Effector memory CD4-positive, alpha-beta T cell (primary cell): ENCODE measurements around the gene STIM2.
"Not testable (repeated sequence)": the region's sequence is repeated elsewhere in the genome, so short reads cannot be mapped to it uniquely, and the experiment has no call there.

ENCODE experiments used
- DNase-seq, 3 donors: peaks; one replicate each; pipeline ENCODE4 v3.0.0-alpha.2; 2020
- H3K27ac ChIP-seq: 2 replicates; pipeline ENCODE4 v1.7.0; 2013; ENCODE audit warnings: mild to moderate bottlenecking, low read length, moderate library complexity; ENCODE audit not compliant: insufficient read depth, poor library complexity, severe bottlenecking
- H3K27me3 ChIP-seq: replicated peaks from 2 replicates; pipeline ENCODE4 v1.7.0; 2013; ENCODE audit warnings: mild to moderate bottlenecking, low read length; ENCODE audit not compliant: insufficient read depth, control insufficient read depth, poor library complexity, severe bottlenecking
- H3K36me3 ChIP-seq: 2 replicates; pipeline ENCODE4 v1.7.0; 2013; ENCODE audit warnings: mild to moderate bottlenecking, low read length, moderate library complexity; ENCODE audit not compliant: control insufficient read depth, insufficient read depth
- H3K4me1 ChIP-seq: 2 replicates; pipeline ENCODE4 v1.7.0; 2013; ENCODE audit warnings: low read length, mild to moderate bottlenecking; ENCODE audit not compliant: control insufficient read depth, insufficient read depth, poor library complexity, severe bottlenecking
- H3K4me3 ChIP-seq: 2 replicates; pipeline ENCODE4 v1.7.0; 2013; ENCODE audit warnings: low read length, low read depth, mild to moderate bottlenecking; ENCODE audit not compliant: insufficient read depth, poor library complexity, severe bottlenecking
- H3K9me3 ChIP-seq: 2 replicates; pipeline ENCODE4 v1.7.0; 2013; ENCODE audit warnings: mild to moderate bottlenecking, low read length, moderate library complexity; ENCODE audit not compliant: control insufficient read depth

Gene STIM2

GRCh38 chr4:26955241-26955640, 94.6 kb downstream of the STIM2 start:
- peaks cover 12% of the 10 kb centered on the region for H3K4me1 ChIP-seq
- no peak for DNase-seq
- no peak overlapping the region for H3K27ac ChIP-seq

GRCh38 chr4:26958925-26959653, 98.4 kb downstream of the STIM2 start:
- Histone ChIP-seq H3K9me3 (no peaks in the 10 kb centered on the region), H3K27ac (no peak overlapping the region), H3K27me3 (no peaks in the 10 kb centered on the region), H3K36me3 (no peaks in the 10 kb centered on the region), H3K4me1 (peaks cover 12% of the 10 kb centered on the region), H3K4me3 (no peak overlapping the region)
- no peak for DNase-seq

More at GRCh38 chr4:26955241-26955640, 94.6 kb downstream of the STIM2 start:
- H3K9me3 ChIP-seq, result no peaks in the 10 kb centered on the region
- H3K36me3 ChIP-seq, result no peaks in the 10 kb centered on the region
- no peaks in the 10 kb centered on the region for H3K27me3 ChIP-seq
- no peak overlapping the region for H3K4me3 ChIP-seq

DNA sequence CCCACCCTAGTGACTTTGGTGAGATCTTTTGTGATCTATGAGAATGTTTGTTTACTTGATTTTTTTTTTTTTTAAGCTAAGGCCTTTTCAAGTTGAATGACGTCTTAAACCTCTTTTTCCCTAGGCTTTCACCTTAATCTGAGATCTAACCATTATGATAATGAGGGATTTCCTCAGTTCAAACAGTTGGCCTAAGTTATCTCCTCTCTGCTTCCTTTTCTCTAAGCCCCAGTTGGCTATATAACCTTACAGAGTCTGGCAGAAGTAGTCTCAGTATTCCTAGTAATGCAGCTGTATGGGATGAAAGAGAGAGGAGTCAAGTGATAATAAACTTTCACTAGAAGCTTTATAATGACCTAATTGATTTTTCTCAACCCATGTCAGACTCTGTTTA, 99.0 kb downstream of the STIM2 start:
- Histone ChIP-seq H3K4me3 (no peak overlapping the region), H3K4me1 (peaks cover 12% of the 10 kb centered on the region), H3K27ac (no peak overlapping the region), H3K36me3 (no peaks in the 10 kb centered on the region), H3K27me3 (no peaks in the 10 kb centered on the region), H3K9me3 (no peaks in the 10 kb centered on the region)
- DNase-seq, result no peak

DNA sequence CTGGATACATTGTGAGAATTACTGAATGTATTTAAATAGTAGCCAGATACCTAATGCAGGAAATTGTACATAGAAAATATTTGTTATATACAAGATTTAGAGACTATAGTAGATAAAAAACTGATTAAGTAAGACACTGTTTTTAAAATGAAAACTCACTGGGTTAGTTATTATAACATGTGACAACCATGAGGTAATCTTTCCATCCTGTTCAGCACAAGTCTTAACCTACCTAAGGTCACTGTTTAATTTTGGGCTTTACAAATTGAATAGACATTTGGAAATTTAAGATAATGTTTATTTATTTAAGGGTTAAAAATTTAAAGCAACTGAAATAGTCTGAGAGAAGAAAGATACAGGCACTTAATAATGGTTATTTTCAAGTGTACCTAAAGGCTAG, 102.1 kb downstream of the STIM2 start:
- Histone ChIP-seq H3K4me3 (no peak overlapping the region), H3K27me3 (no peaks in the 10 kb centered on the region), H3K36me3 (peaks cover 2% of the 10 kb centered on the region), H3K9me3 (no peaks in the 10 kb centered on the region), H3K27ac (no peak overlapping the region), H3K4me1 (peaks cover 12% of the 10 kb centered on the region)
- no peak for DNase-seq

GRCh38 chr4:26964512-26964911, 103.9 kb downstream of the STIM2 start:
- H3K9me3 ChIP-seq, result no peaks in the 10 kb centered on the region
- H3K27ac ChIP-seq, result no peak overlapping the region
- H3K36me3 ChIP-seq, result peaks cover 3% of the 10 kb centered on the region
- H3K4me3 ChIP-seq, result no peak overlapping the region
- no peak for DNase-seq
- peaks cover 5% of the 10 kb centered on the region for H3K4me1 ChIP-seq
- no peaks in the 10 kb centered on the region for H3K27me3 ChIP-seq

- H3K27me3 ChIP-seq, result no peaks in the 10 kb centered on the region
These were observed 104.4 kb downstream of the STIM2 start for GRCh38 chr4:26964994-26965393.

DNA sequence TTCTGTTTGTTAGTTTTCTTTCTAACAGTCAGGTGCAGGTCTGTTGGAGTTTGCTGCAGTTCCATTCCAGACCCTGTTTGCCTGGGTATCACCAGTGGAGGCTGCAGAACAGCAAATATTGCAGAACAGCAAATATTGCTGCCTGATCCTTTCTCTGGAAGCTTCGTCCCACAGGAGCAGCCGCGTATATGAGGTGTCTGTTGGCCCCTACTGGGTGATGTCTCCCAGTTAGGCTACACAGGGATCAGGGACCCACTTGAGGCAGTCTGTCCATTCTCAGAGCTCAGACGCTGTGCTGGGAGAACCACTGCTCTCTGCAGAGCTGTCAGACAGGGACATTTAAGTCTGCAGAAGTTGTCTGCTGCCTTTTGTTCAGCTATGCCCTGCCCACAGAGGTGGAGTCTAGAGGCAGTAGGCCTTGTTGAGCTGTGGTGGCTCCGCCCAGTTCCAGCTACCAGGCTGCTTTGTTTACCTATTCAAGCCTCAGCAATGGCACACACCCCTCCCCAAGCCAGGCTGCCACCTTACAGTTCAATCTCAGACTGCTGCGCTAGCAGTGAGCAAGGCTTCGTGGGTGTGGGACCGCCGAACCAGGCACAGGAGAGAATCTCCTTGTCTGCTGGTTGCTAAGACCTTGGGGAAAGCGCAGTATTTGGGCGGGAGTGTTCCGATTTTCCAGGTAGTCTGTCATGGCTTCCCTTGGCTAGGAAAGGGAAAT, 115.0 kb downstream of the STIM2 start:
- H3K4me3 ChIP-seq, H3K9me3 ChIP-seq, H3K27me3 ChIP-seq, DNase-seq, H3K36me3 ChIP-seq, H3K4me1 ChIP-seq, H3K27ac ChIP-seq: not testable (repeated sequence)

More at GRCh38 chr4:26964994-26965393, 104.4 kb downstream of the STIM2 start:
- no peaks in the 10 kb centered on the region for H3K9me3 ChIP-seq
- no peak overlapping the region for H3K27ac ChIP-seq
- no peak for DNase-seq
- H3K36me3 ChIP-seq, result peaks cover 3% of the 10 kb centered on the region
- no peak overlapping the region for H3K4me3 ChIP-seq
- H3K4me1 ChIP-seq, result peaks cover under 1% of the 10 kb centered on the region

DNA sequence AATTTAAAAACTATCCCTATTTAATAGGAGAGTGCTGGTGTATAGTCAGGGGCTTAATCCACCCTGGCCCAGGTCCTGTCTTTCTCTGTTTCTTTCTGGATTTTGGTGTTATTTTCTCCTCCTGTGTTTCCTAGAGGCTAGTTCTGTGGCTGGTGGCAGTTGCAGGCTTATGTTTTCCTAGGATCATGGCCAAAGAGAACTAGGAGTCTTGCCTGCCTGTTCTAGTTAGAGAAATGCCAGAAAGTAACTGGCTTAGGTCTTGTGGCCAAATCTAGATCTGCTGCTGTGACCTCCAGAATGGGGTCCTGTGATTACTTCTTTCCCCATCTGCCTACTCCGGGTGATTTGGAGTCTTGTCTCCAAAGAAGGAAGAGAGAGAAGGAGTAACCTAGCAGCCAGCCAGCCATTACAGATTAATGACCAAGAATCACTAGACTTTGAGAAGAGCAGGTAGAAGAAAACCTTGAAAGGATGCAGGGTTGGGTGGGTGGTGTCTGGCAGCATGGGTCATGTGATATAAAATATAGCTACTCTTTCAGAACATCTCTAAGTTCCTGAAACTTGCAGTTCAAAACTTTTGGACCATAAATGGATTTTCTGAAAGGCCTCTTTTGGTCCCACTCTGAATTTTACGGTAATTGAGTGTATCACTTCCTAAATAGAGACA, 117.9 kb downstream of the STIM2 start:
- no peaks in the 10 kb centered on the region for H3K36me3 ChIP-seq
- no peak overlapping the region for H3K4me3 ChIP-seq
- no peaks in the 10 kb centered on the region for H3K27me3 ChIP-seq
- H3K9me3 ChIP-seq, result no peaks in the 10 kb centered on the region
- no peak overlapping the region for H3K27ac ChIP-seq
- H3K4me1 ChIP-seq, result no peaks in the 10 kb centered on the region
- DNase-seq, result no peak

GRCh38 chr4:26984896-26985295, 124.3 kb downstream of the STIM2 start:
- H3K27me3 ChIP-seq, result no peaks in the 10 kb centered on the region
- H3K36me3 ChIP-seq, result no peaks in the 10 kb centered on the region
- no peak overlapping the region for H3K4me3 ChIP-seq
- DNase-seq, result no peak
- H3K4me1 ChIP-seq, result peaks cover 15% of the 10 kb centered on the region
- no peaks in the 10 kb centered on the region for H3K9me3 ChIP-seq
- H3K27ac ChIP-seq, result no peak overlapping the region

DNA sequence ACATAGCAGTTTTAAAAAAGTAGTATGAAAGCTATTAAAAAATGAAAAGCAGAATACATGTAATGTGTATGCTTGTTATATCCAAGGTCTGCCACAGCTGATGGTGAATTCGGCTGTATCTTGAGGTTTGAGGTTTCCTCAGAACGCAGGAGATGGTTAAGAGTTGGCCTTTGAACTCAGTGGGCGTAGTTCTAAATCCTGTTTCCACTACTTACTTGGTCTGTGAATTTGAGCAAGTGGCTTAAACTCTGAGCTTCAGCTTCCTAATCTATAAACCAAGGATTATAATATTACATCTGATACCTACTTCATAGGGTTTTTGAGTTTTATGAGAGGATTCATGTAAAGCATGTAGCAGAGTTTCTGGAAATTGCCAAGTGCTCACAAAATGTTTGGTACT, 125.2 kb downstream of the STIM2 start:
- Histone ChIP-seq H3K27ac (no peak overlapping the region), H3K4me1 (peaks cover 15% of the 10 kb centered on the region), H3K9me3 (no peaks in the 10 kb centered on the region), H3K4me3 (no peak overlapping the region), H3K27me3 (no peaks in the 10 kb centered on the region), H3K36me3 (no peaks in the 10 kb centered on the region)
- peak in 2 of 3 donors; percentile 20 for DNase-seq
